Stimulated activated CD8-positive, alpha-beta memory T cell treated with anti-CD3 and anti-CD28 coated beads, Interleukin-12 subunit alpha, Interleukin-12 subunit beta, amount 100 ng/mL, for 24 hours (primary cell): Measurements from ENCODE around the gene C6orf120.

ENCODE experiments used
- DNase-seq: peaks from one replicate; pipeline ENCODE4 v3.0.0-alpha.2; 2020; ENCODE audit errors: extremely low read depth

C6orf120 gene

DNA sequence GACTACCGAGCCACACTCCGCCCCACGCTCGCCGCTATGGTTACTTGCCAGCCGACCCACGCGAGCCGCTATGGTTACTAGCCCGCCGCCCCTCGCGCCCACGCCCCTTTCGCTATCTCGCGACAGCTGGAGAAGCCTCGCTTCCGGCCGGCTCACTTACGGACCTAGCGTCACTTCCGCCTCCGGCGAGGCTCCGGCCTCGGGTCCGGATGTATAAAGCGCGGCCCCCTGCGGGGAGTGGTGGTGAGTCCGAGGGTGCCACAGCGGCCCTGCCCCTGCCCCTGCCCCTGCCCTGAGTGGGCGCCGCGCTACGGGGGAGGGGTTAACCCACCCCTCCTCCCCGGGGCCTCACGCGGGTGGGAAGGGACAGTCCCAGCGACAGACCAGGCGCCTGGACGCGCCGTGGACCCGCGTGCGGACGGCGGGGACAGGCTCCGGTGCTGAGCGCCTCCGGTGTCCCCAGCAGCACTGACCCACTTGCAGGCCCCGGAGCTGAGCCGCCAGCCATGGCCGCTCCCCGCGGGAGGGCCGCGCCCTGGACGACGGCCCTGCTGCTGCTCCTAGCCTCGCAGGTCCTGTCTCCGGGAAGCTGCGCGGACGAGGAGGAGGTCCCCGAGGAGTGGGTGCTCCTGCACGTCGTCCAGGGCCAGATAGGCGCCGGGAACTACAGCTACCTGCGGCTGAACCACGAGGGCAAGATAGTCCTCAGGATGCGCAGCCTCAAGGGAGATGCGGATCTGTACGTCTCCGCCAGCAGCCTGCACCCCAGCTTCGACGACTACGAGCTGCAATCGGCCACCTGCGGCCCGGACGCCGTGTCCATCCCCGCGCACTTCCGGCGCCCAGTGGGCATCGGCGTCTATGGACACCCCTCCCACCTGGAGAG, at the start of gene C6orf120, which contains the start of gene WDR27:
Gene C6orf120 (plus strand): TSS at position 173 of the 886 bp plus-strand sequence. CDS start 334 bp downstream, at position 507.
Gene WDR27 (minus strand): TSS at position 76 of the 886 bp plus-strand sequence. CDS start 13,024 bp downstream, outside the sequence.
- DNase-seq = peak; percentile 96

DNA sequence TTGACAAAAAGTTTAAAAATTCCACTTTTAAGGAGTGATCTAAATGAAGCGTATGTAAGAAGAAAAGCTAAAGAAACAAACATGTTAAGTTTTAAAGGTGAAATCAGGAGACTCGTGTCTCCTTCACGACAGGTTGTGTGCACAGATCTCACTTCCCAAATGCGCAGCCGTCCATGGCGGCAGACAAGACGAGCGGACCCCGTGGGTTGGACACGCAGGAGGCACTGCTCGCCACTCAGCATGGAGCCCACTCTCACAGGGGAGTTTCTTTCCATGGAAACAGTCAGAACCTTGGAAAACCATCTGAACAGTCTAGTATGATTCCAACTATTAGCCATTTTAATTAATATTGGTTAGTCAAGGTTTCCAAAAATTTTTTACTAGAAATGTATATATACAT, 49.0 kb upstream of the C6orf120 start:
- DNase-seq = no peak

DNA sequence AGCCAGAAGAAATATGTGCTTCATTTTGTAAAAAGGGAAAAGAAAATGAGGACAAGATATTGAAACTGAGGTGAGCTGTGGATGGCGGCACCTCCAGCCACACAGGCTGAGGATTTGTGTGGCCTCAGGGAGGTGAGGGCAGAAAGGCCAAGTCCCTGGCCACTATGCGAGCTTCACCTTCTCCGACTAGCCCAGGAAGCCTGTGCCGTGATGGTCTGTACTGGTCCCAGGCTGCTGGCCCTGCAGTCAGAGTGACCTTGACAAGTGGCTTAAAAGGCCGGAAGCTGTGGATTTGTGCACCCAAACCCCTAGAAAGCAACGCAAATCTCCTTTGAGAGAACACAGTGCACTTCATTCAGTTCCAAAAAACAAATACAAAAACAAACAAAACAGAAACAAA, 48.2 kb upstream of the C6orf120 start:
- no peak for DNase-seq

DNA sequence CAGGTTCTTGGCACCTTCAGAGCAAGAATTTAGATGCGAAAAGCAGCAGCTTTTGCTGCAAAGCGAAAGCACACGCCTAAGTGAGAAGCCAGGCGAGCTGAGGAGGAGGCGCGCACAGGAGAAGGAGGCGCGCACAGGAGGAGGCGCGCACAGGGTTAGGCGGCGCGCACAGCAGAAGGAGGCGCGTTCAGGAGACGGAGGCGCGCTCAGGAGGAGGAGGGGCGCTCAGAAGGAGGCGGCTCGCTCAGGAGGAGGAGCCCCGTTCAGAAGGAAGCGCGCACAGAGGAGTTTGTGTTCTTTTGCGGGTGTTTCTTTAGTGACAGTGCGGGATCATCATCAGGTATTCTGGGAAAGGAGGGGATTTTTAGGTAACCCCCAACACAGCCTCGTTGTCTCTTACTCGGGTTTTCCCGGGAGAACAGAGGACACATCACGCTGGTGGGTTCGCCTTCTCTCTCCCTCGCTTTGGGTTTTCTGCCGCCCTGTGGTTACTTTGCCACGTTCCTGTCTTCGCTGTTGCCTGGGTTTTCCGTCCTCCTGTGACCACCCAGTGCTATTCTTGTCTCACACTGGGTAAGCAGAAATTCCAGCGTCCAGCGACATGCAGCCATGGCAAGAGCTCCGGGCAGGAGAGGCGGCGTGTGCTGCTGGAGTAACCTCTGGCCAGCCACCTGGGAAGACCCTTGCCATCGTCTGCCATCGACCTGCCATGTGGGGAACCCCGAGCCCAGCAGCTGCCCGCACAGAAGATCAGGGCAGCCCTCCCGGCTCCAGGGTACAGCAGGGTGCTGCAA, 47.1 kb upstream of the C6orf120 start:
- DNase-seq = peak; percentile 15

DNA sequence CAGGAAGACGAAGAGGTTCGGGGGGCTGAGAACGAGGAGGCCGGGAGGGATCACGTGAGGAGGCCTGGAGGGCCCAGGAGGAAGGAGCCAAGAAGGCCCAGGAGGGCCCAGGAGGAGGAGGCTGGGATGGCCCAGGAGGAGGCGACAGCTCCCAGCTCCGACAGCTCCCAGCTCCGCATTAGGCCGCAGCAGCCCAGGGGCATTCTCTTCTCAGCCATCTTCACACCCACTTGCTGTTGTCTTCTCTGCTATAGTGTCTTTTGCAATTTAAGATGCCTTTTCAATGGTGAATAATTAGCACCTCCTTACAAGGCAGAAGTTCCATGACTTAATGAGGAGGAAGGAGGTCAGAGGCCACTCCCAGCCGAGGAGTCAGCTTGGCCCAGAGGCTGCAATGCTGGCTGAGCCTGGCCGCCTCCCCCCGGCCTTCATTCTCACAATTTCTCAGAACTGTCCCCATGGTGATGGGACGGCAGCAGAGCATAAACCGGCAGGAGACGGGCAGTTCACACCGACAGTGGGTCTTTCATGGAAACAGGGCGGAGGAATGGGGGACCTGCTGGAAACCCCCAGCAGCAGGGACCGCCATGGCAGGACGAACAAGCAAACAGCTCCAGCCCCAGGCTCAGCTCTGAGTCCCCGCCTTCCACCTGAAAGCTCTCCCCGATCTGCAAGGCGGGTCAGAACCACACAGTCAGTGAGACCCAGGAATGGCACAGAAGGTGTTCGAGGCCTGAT, 45.2 kb upstream of the C6orf120 start:
- DNase-seq = no peak

DNA sequence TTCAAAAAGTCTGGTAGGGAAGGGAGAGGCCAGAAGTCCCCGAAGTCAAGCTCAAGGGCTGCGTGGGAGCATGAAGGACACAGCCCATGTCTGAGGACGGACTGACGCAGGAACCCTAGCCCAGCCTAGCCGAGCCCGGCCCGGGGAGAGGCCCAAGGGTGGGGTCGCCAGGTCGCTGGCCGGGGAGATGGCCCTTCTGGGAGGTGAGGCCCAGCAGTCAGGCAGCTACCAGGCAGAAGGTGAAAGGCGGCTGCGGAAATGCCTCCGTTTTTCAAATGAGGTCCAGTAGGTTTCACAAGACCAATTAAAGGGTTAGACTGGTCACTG, 44.7 kb upstream of the C6orf120 start:
- DNase-seq = no peak

DNA sequence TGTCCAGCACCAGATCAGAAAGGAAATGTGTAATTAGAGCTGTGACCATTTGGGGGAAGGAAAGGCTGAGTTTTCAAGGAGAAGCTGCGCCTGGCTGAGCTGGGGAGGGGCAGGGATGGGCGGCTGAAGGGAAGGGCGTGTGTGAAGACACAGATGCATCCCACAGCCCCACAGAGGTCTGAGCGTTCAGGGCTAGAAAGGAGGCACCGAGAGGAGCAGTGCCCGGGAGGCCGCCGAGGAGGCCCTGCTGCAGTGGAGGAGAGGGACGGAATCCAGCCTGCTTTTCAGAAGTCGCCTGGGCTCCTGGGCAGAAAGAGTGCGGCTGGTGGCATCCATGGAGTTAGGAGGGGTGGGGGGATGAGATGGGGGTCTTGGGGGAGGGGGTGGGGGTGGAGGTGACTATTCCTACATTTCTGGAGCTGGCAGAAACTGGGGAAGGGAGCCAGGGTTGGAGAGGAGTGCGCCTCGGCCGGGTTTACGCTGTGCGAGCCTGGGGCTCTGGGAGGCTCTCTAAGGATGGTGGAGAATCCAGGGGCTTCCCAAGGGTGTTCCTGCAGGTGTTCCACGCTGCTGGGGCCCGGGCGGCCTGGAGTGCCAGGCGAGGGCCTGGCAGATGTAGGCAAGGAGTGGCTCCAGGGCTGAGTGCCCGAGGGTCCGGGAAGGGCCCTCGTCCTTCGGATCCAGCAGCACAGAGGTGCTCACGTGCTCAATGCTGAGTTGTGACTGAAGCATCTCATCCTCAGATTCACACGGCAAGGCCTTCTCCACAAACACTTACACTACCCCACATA, 41.9 kb upstream of the C6orf120 start:
- DNase-seq = no peak

DNA sequence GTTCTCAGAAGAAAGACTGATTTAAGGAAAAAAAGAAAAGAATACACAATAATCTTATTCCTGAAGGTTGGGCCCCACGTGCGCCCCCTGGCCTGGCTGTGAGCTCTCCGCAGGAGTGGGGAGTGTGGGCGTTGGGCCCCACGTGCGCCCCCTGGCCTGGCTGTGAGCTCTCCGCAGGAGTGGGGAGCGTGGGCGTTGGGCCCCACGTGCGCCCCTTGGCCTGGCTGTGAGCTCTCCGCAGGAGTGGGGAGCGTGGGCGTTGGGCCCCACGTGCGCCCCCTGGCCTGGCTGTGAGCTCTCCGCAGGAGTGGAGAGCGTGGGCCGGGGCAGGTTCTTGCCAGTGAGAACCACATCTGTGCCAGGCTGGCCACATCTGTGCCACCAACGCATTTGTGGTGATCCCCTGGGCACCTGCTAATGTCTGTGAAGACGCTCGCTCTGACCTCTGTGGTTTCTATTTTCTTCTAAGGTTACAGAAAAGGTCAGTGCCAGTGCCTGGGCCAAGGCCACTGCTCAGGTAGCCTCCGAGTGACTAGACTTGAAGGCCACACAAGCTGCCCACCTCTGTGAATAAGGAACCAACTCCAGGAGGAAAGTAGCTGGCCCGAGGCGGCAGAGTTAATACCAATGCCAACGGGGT, 41.1 kb upstream of the C6orf120 start:
- no peak for DNase-seq

DNA sequence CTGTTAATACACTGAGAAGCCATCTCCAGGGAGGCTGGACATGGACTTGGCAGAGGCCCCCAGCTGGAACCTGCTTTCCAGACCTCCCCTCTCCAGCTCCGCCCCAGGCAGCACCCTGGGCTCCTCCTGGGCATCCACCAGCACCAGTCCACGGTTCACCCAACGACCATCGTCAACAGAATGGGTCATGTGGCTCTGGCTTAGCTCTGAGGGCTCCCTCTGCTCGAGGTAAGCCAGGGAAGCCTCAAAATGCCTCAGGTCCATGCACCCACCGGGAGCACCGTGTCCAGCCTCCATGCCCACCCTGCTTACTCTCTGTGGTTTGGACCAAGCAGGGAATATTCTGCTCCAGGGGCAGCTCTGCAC, 40.6 kb upstream of the C6orf120 start:
- DNase-seq = no peak

DNA sequence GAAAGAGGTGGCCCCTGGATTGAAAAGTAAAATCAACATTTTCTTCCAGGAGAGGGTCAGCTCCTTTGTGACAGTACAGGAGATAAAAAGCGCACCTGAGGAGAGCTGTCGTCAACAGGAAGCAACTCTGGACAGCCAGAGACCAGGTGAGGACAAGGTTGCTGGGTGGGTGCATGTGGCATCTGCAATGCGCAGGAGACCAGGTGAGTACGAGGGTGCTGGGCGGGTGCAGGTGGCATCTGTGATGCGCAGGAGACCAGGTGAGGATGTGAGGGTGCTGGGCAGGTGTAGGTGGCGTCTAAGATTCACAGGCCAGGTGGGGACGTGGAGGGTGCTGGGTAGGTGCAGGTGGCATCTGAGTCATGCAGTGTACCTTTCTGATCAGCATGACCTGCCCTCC, 38.5 kb upstream of the C6orf120 start:
- DNase-seq = no peak

DNA sequence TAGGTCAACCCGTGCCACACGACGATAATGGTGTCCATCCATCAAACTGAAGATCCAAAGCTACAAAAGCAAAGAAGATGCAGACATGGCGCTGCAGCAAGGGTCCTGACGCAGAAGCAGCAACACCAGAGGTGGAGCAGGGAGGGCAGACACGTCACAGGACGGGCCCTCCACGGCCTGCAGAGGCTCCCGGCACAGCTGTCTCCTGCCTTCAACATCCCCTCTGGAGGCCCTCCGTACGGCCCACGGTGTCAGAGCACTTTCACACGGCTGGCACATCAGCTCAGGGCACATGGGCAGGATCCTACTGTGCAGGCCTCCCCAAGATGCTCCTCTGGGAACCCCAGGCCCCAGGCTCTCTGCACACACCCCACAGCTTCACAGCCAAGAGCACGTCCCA, 37.7 kb upstream of the C6orf120 start:
- no peak for DNase-seq

DNA sequence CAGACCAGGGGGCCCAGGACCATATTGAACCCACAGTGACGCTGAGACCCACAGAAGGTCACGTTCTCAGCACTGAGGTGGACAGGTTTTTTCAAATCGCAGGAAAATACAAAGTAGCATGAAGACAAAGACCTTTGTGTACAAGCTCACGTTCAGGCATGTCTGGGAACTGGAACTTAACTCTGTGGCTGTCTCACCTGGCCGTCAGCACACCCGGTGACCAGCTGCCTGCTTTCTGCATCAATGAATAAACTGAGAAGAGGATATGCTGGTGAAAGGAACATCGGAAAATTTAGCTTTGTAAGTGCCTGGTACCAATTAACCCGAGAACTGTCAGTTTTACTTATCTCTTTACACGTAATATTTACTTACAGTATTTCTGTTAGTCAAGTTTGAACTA, 36.6 kb upstream of the C6orf120 start:
- DNase-seq = no peak

DNA sequence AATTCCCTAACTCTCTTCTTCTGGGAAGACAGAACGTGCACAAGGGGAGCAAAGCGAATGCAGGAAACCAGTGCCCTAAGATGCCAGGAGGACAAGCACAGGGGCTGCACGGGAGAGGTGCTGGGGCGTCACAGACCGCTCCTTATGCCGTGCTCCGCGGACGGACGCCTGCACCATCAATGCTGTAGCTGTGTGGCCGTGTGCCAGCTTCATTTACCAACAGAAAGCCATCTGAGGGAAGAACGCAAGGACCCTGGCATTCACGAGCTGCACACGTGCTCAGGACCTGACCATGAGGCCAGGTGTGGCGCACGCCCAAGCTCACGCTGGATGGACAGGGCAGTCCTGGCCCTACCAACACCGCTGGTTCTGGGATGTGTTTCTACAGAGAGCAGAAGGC, 35.5 kb upstream of the C6orf120 start:
- no peak for DNase-seq

DNA sequence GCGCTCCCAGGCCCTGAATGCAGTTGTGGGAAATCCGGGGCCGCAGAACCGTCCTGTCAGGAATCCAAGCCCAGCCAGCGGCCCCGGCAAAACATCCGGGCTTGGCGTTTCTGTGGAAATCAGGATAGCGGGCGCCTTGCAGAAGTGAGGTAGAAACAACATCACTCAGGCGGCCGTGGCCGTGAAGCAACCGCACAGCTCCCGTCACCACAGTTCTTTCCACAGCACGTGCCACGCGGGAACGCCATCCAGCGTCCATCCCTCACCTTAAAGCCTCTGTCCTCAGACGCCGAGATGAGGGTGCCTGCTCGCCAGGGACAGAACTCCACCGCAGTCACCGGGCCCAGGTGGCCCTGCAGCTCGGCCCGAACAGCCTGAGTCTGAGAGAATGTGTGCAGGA, 34.2 kb upstream of the C6orf120 start:
- DNase-seq = no peak

DNA sequence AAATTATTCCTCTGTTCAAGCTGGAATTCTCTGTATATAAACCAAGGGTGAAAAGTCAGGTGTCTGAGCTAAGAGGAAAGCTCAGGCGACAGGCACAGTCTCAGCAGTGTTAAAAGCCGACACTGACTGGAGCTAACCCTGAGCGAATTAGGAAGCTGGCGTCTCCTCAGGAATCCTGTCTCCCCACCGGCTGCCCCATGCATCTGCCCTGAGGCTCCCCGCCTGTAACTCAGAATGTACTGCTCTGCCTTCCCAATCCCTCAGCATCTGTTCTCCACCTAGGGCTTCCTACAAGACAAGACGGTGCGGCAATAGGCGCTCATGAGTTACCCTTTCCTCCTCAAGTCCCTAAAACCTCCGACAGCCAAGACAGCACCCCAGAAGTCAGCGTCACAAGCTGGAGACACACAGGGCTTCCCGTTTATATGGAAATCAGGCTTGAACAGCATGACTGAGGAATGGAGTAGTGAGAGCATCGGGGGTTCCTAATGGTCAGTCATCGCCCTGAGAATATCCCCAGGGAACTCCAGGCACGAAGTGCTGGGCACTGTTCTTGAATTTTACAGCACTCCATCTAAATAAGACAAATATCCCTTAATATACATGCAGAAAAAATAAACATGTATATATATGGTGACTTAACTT, 33.6 kb upstream of the C6orf120 start:
- no peak for DNase-seq

DNA sequence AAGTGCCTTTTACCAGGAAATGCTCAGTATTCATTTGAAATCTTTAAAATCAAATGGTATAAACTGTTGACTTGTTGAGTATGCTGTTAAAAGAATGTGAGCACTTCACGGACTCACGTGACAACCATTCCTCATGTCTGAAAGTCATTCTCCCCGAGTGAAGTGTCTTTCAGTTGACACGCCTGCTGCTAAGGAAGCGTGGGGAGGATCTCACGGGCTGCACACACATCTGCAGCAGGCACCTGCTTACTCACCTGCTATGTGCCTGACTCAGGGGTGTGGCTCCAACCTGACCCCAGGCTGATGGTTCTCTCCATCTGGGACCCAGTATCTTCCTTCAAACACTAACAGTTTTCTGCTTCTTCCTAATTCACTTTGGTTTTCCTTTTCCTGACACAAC, 32.8 kb upstream of the C6orf120 start:
- no peak for DNase-seq

DNA sequence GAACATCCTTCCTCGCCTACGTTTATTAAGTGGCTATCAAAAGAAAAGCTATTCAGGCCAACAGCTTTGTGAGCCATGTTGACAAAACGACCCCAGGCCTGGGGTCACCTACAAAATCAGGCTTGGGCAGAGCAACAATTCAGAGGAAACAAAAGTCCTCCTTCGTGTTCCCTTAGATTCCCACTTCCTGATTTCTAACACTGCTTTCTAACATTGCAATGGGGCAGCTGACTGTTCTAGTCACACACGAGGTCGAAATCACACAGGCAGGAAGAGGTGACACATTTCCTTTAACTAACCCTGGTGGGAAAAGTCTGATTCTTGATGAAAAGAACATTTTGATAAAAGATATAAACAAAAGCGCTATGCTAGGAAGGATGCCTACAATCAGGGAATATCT, 32.0 kb upstream of the C6orf120 start:
- DNase-seq = no peak

DNA sequence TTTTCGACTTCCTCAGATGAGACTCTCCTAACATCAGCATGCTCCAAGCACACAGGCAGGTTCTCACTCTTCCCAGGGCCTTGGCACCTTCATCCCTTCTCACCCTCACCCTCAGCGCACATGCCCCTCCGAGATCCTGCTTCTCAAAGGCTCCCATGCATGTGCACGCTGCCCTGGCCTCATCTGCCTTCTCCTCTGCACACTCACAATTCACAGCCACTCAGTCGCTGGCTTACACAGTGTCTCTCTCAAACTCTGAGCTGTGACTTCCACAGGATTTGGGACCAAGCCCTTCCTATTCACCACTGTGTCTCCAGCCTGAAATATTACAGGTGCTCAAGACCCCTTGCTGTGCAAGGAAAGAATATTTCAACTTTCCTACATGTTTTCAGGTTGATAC, 30.4 kb upstream of the C6orf120 start:
- DNase-seq = no peak

DNA sequence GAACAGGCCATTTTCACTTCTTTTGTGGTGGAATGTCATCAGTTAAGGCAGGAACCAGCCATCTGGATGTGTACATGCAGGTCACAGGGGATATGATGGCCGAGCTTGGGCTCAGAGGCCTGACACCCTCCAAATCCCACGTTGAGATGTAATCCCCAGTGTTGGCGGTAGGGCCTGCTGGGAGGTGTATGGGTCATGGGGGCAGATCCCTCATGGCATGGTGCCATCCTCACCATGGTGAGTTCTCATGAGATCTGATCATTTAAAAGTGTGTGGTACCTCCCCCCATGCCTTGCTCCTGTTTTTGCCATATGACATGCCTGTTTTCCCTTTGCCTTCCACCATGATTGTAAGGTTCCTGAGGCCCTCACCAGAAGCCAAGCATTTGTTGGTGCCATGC, 26.9 kb upstream of the C6orf120 start:
- no peak for DNase-seq

DNA sequence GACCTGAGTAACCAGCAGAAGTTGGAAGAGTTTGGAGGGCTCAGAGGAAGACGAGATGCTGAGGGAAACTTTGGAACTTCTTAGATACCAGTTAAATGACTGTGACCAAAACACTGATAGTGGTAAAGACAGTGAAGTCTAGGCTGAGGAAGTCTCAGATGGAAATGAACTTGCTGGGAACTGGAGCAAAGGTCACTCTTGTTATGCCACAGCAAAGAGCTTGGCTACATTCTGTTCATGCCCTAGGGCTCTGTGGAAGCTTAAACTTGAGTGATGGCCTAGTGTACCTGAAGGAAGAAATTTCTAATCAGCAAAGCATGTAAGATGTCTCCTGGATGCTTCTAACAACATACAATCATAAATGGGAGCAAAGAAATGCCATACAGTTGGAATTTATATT, 24.8 kb upstream of the C6orf120 start:
- no peak for DNase-seq

DNA sequence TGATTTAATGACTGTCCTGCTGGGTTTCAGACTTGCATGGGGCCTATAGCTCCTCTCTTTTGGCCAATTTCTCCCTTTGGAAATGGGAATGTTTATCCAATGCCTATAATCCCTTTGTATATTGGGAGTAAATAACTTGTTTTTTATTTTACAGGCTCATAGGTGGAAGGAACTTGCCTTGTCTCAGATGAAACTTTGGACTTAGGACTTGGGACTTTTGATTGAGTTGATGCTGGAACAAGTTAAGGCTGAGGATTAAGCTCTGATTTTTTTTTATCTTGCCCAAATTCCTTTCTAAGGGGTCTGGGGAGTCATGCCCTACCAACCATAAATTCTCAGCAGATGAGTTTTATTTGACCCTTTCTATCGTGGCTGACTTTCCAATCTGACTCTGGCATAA, 23.6 kb upstream of the C6orf120 start:
- no peak for DNase-seq
